NCI-H1048 (cell line): ENCODE data around the gene KDR.

ENCODE experiments used
- DNase-seq: peaks from one replicate; lab custom pipeline; 2025; lab: John Stamatoyannopoulos, UW

KDR gene

DNA sequence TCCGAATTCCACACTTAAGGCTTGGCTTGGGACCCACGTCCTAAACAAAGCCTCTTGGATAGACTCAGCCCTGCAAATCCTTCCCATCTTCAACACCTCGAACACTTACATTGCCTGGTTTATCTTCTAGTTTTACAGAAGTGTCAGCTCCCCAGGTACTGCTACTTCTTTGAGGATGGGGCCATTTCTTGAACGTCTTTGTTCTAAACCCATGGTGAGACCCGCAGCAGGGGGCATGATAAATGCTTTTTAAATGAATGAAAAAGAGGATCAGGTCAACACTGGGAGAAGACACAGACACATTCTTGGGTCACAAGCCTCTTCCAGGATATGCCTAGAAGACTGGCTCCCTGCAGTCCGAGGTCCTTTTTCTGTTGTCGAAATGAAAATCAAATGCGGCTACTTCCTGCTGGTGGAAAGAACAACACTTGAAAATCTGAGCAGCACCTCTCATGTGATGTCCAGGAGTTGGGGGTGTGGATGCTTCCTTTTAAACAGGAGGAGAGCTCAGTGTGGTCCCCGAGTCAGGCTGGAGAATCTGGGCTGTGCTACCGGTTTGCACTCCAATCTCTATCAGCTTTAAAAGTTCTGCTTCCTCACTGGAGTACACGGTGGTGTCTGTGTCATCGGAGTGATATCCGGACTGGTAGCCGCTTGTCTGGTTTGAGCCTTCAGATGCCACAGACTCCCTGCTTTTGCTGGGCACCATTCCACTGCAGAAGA lies 45.8 kb downstream of the KDR start:
- no peak for DNase-seq

DNA sequence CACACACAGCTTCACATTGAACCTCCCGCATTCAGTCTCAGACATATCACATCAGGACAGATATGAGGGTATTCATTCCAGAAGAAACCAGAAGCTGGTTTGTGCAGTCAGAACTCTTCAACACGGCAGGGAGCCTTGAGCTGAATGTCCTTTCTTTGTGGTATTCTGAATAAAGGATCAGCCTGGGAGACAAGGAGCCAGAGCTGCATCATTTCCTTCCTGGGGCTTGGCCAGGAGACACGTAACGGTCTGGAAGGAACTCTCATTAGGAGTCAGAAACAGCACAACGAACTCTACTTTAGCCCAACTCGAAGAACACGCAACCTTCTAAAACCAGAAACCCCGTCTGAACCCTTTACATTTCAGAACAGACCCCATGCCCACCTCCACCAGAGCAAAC lies 46.4 kb downstream of the KDR start:
- DNase-seq: no peak

DNA sequence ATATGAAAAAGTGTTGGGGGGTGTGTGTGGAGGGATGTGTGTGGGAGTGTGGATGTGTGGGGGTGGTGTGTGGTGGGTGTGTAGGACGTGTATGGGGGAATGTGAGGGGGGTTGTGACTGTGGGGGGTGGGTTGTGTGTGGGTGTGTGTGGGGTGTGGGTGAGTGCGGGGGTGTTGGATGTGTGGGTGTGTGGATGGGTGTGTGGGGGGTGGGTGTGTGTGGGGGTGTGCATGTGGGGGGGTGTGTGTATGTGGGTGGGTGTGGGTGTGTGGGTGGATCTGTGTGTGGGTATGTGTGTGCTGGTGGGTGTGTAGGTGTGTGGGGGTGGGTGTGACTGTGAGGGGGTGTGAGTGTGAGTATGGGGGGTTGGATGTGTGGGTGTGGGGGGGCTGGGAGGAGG lies 47.8 kb downstream of the KDR start:
- no peak for DNase-seq

GRCh38 chr4:55075823-55076716 lies 49.3 kb downstream of the KDR start:
- no peak for DNase-seq

- DNase-seq: no peak
Observed at GRCh38 chr4:55075376-55075775, 50.0 kb downstream of the KDR start.

DNA sequence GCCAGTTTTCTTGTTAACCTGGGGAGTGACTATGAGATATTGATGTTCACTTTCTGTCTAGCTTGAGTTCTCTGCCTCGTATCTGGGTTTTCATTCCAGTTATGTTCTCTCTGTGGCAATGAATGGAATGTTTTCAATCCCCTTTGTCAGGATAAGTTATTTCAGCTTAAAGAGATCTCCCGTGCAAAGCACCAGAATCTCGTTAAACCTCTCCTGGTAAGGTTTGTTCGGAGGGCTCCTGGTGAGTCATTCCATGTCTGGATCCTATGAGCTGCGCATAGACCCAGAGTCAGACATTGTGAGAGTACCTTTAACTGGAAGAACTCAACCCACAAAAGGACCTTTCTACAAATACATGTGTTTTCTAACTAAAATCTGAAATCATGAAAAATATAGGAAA lies 51.0 kb downstream of the KDR start:
- no peak for DNase-seq

- no peak for DNase-seq
Observed at GRCh38 chr4:55071951-55072350, 53.4 kb downstream of the KDR start.

- no peak for DNase-seq
Observed at GRCh38 chr4:55069248-55069647, 56.1 kb downstream of the KDR start.

GRCh38 chr4:55068522-55068921 lies 56.9 kb downstream of the KDR start:
- DNase-seq: no peak

GRCh38 chr4:55066018-55066417 lies 59.4 kb downstream of the KDR start:
- no peak for DNase-seq

DNA sequence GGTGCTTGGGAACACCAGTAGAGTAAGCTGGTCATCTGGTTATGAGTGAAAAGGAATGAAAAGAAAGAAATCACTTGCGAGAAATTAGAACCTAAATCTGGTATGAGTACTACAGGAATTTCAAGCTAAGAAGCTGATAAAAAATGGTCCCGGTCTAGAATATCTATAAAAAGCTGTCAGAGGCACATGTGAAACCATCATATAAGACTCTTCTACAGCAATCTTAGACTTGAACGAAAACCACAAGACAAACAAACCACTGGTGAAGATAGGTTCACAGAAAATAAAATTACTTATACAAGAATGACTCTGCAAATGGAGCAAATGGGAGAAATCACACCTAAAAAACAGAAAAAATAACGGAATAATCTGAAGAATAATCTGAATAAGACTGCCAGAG lies 69.9 kb downstream of the KDR start:
- no peak for DNase-seq

- no peak for DNase-seq
Observed at GRCh38 chr4:55051532-55051931, 73.9 kb downstream of the KDR start.

GRCh38 chr4:55050418-55050950 lies 74.9 kb downstream of the KDR start:
- DNase-seq: no peak

DNA sequence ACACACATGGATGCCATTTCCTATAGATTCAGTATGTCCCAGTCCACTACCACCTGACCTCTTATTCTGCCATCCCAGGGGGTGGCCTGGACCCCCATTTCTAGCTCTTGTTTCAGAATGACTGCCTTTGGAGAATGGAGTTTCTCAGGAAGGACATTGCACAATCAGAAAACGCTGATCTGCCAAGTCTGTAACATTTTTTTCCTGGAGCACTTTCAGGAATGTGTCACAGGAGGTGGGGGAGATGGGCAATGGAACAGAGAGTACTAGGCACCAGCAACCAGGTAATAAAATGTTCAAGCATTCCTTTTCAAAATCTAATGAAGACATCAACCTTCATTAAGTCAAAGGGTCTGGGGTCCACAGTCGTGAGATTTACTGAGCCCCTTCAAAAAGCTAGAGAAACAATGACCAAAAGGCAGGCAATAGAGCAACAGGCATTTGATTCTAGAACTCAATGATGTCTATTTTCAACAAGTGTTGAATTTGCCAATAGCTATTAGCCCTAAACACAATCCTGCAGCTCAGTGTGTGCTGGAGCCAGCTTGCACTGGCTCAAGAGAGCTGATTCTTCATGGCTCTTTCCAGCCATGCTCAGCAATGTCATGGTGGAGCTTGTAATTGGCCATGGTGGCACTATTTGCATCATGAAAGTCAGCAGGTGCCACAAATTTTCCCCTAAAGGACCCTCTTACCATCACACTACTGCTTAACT lies 87.1 kb downstream of the KDR start:
- DNase-seq: no peak

DNA sequence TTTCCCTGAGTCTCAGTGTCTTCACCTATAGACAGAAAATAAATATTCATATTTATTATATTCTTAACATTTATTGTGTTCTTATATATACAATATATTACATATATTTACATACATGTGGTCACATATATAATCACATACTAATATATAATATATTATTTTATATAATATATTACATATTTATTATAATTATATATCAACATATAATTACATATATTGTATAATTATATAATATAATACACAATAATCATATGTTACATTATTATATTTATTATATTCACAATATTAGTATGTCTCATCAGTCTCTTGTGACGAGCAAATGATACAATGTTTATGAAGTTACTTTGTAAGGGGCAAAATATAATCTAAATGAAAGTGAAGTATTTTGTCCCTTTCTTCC lies 87.7 kb downstream of the KDR start:
- DNase-seq: no peak

GRCh38 chr4:55036405-55036804 lies 89.0 kb downstream of the KDR start:
- no peak for DNase-seq

GRCh38 chr4:55035892-55036291 lies 89.5 kb downstream of the KDR start:
- DNase-seq: no peak

DNA sequence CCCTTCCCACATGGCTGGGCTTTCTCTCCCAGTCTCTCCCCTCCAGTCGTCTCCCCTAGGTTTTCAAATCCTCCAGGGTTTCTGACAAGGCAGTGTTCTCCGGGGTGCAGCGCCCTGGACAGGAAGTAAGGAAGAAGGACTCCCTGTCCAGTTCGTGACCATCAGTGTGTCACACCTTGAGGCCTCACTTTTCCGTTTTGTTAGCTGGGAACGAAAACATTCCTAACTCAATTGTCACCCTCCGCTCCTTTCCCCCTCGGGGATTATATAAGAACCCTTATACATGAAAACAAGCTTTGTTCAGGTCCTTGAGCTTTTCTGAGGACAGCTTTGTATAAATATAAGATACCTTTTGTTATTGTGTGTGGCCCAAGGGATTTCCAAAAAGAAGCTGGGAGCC lies 92.1 kb downstream of the KDR start:
- no peak for DNase-seq

GRCh38 chr4:55032788-55033187 lies 92.6 kb downstream of the KDR start:
- no peak for DNase-seq

- DNase-seq: no peak
Observed at GRCh38 chr4:55032179-55032578, 93.2 kb downstream of the KDR start.

DNA sequence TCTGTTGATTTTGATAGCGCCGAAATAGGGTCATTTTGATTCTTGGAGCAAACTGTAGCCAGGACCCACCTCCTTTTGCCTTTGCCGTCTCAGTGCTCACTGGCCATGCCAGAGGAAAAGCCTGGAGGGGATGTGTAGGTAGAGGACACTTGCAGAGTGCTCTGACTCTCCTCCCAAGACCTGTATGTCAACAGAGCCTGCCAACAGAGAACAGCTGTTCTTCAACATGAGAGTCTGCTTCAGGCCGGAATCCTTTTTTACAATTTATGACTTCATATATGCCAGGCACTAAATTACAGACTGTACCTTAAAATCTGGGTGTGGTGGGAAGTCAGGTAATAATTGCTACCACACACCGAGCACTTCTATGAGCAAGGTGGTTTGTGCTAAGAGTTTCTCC lies 94.2 kb downstream of the KDR start:
- no peak for DNase-seq

DNA sequence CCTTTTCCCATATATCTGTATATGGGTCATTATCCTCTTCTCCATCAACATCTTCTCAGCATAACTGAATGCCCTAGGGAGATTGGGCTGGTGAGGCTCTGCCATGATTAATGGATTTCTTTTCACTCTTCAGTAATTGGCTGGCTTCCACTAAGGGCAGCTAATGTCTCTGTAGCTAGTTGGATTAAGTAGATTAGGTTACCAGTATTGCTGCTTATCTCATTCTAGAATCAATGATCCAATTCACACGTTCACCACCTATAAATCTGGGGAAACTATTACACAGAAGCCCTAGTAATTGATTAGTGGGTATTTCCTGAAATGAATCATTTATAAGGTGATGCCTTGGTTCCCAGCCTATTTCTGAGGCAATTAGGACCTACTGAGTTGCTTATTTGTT lies 94.8 kb downstream of the KDR start:
- DNase-seq: no peak
